HG03442 (cell line): ENCODE data around the gene PRDM13.

Experiments
- ATAC-seq: cut with Tn5 transposase; IDR thresholded peaks from one replicate; pipeline ENCODE4 v1.9.1; 2021; ENCODE audit warnings: mild to moderate bottlenecking, moderate library complexity; ENCODE audit not compliant: unreplicated experiment

PRDM13 gene

GRCh38 chr6:99603421-99604165 lies 3.0 kb upstream of the PRDM13 start:
- no peak for ATAC-seq

DNA sequence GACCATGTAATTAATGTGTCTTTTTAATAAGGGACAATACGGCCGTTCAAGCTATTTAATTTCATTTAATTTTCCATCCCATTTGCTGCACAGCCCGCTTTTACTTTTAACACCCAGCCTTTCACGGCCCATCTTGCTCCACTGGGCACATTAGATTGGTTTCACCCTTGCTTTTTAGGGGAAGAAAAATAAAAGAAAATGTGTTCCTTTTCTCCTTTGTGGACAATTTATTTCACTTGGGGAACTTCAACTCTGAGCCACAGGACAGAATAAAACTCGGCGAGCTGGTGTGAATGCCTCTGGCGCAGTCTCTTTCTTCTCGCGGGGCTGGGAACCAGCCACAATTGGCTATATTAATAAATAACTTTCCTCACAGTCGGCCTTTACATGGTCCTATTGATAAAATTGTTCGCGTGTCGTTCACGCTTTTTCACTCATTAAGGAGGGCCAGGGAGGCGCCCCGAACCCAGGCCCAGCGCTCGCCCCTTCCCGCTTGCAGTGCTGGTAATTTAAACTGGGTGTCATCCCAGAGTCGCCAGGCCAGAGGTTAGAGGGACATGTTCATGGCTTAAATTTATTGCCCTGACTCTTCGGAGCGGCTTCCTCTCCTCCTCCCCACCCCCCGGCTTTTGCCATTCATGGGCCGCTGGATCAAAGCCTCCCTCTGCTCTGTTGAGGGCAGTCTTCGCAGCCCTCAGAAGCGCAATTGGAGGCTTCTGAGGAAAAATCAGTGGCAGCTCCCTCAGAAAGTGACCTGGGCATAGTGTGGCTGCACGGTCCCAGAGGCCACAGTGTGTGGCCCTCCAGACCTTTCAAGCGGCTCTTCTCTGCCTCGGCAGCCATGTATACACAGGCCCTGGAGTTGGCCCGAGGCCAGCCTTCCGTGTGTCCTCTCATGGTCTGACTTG lies 2.2 kb upstream of the PRDM13 start:
- ATAC-seq = no peak

DNA sequence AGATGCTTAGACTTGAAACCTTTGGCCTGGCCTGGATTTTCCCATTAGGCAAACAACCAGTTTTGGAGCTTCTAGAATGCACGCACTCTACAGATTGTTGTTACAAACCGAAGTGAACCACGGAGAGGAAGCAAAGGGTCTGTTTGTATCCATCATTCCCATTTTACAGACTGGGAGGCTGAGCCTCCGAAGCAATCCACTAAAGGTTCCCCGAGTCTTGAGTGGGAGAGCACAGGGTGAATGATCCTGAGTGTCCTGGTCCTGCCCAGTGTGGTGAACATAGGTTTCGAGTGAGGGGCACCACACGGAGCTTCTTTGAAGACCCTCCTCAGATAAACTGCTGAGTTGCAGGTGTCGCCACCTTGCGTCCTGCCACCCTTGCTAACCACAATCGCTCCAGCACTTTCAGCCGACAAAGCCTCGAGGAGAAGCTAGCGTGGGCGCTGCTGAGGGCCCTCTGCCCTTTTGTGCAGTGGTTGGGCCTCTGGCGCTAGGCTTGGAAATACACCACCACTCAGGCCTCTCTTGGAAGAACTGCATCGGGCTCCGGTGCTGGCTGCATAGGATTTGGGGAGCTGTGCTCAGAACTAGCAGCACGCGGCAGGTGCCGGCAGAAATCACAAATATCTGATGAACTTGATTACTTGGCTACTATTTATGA lies 1.4 kb upstream of the PRDM13 start:
- no peak for ATAC-seq

GRCh38 chr6:99605911-99606655 lies 550 bp upstream of the PRDM13 start:
- no peak for ATAC-seq

DNA sequence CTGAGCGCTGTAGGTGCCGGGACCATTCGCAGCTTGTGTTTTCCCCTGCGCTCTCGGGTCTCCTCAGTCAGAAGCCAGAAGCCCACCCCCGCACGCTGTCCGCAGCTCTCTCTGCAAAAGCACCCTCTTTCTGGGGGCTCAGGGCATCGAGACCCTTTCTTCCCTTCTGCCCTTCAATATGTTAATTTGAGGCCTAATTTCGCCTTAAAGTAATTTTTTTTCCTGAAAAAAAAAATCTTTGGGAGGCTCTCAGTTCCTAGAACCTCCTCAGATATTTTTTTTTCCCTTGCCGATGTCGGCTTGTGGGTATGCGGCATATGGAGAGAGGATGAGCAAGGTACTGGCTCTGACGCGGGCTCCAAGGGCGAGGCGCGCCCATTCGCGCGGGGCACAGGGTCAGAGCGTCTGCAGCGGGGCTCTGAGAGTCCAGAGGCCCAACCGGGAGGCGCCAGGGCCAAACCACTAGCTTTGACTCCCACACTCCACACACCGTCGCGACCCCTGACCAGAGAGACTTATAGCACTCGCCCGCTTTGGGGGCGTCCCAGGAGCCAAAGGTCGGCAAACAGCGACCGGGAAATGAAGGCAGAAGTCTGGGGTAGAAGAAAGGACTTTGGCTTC lies 893 bp downstream of the PRDM13 start:
- ATAC-seq = no peak

DNA sequence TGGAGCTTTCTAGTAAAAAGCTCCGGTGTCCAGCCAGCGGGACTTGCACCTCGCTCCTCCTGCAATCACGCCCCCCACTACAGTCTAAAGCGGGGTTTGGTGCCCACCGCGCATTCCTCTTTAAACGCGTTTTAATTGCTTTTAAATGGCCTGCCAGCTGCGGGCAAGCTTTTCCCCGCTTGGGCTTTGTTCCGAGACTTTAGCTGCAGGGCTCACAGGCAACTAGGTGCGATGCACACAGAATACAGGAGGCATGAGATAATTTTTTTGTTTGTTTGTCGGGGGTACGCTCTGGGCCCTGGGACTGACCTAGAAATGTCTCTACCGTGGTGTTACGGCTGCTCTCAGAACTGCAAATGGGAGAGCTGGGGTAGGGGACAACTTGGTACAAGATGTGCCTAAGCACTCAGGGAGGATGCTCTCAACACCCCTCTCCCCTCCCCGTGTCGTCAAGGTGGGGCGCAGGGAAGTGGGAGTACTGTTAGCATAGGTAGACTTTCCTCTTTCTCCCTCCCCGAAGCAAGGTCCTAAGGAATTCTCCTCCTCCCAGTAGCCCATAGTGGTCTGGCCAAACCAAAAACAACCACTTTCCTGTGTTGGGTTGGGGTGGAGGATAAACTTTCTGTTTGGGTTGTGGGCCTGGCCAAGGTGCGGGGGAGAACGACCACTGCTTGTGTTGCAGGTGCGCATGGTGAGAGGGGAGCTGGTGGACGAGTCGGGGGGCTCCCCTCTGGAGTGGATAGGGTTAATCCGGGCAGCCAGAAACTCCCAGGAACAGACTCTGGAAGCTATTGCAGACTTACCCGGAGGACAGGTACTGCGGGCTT lies 1.6 kb downstream of the PRDM13 start:
- ATAC-seq = no peak

DNA sequence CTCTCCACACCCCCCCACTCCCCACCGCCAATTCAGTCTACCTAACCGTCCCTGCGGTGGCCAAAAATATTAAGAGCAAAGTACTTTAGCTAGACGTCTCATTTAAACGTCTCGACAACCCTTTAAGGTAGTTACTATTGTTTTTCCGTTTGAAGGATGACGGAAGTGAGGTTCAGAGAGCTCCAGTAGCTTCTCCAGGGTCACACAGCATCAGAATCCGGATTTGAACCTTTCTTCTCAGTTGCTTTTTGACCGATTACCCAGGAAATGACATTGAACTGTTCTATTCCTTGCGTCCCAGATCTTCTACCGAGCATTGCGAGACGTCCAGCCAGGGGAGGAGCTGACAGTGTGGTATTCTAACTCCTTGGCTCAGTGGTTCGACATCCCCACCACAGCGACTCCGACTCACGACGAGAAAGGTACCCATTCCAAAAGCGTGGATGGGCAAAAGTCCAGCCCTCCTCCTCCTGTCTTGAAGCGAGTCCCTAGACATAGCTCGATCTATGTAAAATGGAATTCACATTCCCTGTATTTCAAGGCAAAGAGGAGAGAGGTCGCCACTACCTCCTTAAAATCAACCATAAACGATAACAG lies 2.4 kb downstream of the PRDM13 start:
- ATAC-seq = no peak

- ATAC-seq = no peak
Observed at GRCh38 chr6:99609905-99610489, 3.4 kb downstream of the PRDM13 start.

DNA sequence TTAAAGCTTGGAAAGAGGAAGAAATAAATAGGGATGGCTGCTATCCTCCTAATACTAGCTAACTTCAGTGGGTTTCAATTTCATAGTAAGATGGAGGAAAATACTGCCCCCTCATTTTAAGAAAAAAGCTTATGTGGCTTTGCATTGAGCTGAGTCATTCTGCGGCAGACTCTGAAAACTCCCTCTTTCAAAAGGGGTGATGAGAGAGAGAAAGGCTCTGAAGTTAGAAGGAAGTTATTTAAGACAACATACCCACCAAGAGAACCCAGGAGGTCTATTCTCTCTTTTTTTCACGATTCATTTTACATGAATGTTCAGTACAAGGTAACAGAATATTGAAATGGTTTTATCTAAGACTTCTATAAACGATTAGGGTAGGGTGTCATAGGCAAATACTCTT lies 4.5 kb downstream of the PRDM13 start:
- peak; percentile 57 for ATAC-seq

GRCh38 chr6:99612551-99613408 lies 6.1 kb downstream of the PRDM13 start:
- ATAC-seq = peak; percentile 5

- ATAC-seq = peak; percentile 57
Observed at GRCh38 chr6:99613409-99613704, 6.7 kb downstream of the PRDM13 start.

GRCh38 chr6:99613705-99614429 lies 7.2 kb downstream of the PRDM13 start:
- ATAC-seq = peak; percentile 53

DNA sequence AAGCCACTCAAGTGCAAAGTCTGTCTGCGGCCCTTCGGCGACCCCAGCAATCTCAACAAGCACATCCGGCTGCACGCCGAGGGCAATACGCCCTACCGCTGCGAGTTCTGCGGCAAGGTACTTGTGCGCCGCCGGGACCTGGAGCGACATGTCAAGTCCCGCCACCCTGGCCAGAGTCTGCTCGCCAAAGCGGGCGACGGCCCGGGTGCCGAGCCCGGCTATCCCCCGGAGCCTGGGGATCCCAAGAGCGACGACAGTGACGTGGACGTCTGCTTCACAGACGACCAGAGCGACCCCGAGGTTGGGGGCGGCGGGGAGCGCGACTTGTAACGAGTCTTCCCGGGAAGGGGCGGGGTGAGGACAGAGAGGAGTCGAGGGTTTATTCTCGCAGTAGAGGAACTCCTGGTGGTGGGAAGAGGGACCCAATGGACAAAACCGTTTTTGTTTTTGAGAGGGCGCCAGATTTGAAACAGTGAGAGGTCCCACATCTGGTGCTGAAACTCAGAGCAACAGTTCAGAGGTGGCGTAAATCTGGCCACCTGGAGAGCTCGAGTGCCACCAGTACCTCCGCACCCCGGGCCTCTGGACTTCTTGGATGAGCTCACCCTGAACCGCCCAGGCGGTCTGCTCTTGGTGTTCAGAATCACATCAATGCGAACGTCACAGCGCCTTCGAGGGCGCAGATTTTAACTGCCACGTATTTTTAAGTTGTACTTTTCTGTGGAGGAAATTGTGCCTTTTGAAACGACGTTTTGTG lies 8.0 kb downstream of the PRDM13 start:
- ATAC-seq = peak; percentile 18

GRCh38 chr6:99617131-99617530 lies 10.5 kb downstream of the PRDM13 start:
- no peak for ATAC-seq

- ATAC-seq = no peak
Observed at GRCh38 chr6:99618649-99619408, 12.2 kb downstream of the PRDM13 start.

- ATAC-seq = no peak
Observed at GRCh38 chr6:99619409-99619762, 12.8 kb downstream of the PRDM13 start.
